Tibial artery (tissue), 4 donors: ENCODE measurements around the gene PIGU.

Experiments used
- DNase-seq, 2 donors: peaks; one replicate each; pipeline ENCODE4 v3.0.0-alpha.2; 2019
- H3K27ac ChIP-seq, 2 donors: fragments of 200-600 bp; sonication (generic) in 1 of 2; 1 replicate in 1 of 2; 2 replicates in 1 of 2; pipeline ENCODE4 v1.5.1; 2018 to 2019; ENCODE audit warnings: mild to moderate bottlenecking in 1 of 2
- H3K27me3 ChIP-seq, 2 donors: fragments of 200-600 bp; sonication (generic) in 1 of 2; one replicate each; pipeline versions ENCODE4 v1.5.1 to v1.6.0; 2016 to 2019
- H3K36me3 ChIP-seq, 3 donors: fragments of 200-600 bp; sonication (generic) in 2 of 3; one replicate each; pipeline ENCODE4 v1.5.1; 2016 to 2019; ENCODE audit warnings: mild to moderate bottlenecking in 2 of 3
- H3K4me1 ChIP-seq, 4 donors: fragments of 200-600 bp; sonication (generic) in 2 of 4; 1 replicate in 3 of 4; 2 replicates in 1 of 4; pipeline ENCODE4 v1.5.1; 2016 to 2019
- H3K4me3 ChIP-seq, 2 donors: fragments of 200-600 bp; sonication (generic) in 1 of 2; 1 replicate in 1 of 2; 2 replicates in 1 of 2; pipeline ENCODE4 v1.5.1; 2018 to 2019; ENCODE audit warnings: mild to moderate bottlenecking in 2 of 2
- H3K9me3 ChIP-seq, 3 donors: fragments of 200-600 bp; sonication (generic) in 1 of 3; one replicate each; pipeline ENCODE4 v1.5.1; 2016 to 2019
- intact Hi-C: fragments of 100-400 bp; cut with DNase I; formaldehyde crosslinking; loops from one replicate; pipeline ENCODE4 v1.15.0; 2023; ENCODE audit warnings: low total_unique reads
- TF ChIP-seq, protein P1 (sequence below), 2 experiments: fragments of 200-600 bp in 1 of 2; fragments of 450-650 bp in 1 of 2; IDR thresholded peaks; one replicate each; pipeline ENCODE4 v1.5.1; 2017 to 2019; ENCODE audit warnings: antibody characterized with exemption in 2 of 2, mild to moderate bottlenecking in 1 of 2, moderate library complexity in 1 of 2

The PIGU gene

DNA sequence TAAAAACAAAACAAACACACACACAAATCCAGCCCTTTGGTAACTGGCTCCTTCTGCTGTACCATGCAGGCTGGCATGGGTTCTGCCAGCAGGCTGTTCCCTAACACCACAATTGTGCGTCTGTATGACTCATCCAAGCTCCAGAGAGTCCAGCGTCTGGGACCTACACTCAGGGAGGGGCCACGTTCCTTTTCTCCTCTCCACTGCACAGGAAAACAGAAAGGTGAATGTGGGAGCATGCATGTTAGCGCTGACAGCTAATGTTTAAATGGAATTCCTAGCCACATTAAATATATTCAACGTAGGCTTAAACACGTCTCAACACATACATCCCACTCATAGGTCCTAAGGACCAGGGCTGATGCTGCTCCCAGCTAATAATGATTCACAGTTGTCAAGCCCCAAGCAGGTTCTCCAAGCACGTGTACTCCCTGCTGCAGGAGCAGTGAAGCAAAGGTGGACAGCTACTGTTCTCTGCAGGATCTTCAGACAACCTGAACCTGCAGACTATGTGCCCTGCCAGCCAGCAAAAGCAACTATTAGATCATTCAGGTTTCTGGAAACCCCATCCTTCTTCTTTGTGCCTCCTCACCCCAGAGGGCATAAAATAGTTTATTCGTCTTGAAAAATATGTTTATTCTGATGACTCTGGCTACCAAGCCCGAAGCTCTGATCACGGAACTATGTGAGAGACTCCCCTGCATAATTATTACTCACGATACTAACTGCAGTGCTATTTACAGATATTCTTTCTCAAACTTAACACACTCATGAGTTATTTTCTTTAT lies 97.5 kb downstream of the PIGU start:
- TF ChIP-seq, protein P1, sequence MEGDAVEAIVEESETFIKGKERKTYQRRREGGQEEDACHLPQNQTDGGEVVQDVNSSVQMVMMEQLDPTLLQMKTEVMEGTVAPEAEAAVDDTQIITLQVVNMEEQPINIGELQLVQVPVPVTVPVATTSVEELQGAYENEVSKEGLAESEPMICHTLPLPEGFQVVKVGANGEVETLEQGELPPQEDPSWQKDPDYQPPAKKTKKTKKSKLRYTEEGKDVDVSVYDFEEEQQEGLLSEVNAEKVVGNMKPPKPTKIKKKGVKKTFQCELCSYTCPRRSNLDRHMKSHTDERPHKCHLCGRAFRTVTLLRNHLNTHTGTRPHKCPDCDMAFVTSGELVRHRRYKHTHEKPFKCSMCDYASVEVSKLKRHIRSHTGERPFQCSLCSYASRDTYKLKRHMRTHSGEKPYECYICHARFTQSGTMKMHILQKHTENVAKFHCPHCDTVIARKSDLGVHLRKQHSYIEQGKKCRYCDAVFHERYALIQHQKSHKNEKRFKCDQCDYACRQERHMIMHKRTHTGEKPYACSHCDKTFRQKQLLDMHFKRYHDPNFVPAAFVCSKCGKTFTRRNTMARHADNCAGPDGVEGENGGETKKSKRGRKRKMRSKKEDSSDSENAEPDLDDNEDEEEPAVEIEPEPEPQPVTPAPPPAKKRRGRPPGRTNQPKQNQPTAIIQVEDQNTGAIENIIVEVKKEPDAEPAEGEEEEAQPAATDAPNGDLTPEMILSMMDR (IDR thresholded peaks at IDR 0.05): peak; percentile 60 to 67
- Histone ChIP-seq H3K4me3 (no peak overlapping the region), H3K9me3 (no peaks in the 10 kb centered on the region), H3K27ac (no peak overlapping the region), H3K27me3 (no peaks in the 10 kb centered on the region), H3K4me1 (peaks cover 0 to 19% (median 6%) of the 10 kb centered on the region in 4 donors), H3K36me3 (peaks cover 4 to 40% (median 12%) of the 10 kb centered on the region in 3 donors)
- DNase-seq: peak; percentile 55 to 77
- intact Hi-C loops: loop anchor here (5.0 kb wide), 2 partner anchors 128 to 193 kb away; no protein-coding TSS in a partner anchor

DNA sequence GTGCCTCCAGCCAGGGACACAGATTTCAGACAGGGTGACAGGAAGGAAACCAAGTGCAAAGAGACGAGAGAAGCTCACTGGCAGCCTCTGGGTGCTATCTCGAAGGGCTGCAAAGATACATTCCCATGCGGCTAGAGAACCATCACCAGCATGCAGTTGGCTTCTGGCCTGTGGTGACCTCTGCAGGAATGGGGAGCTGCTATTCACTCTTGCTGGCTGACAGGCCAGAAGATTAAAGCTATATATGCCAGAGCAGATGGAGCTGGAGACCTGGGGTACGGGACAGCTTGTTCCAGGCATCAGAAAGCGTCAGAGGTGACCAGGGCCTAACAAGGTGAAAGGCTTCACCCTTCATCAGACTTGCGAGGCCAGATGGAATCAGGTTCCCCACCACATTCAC lies 98.4 kb downstream of the PIGU start:
- no peak for DNase-seq
- H3K4me3 ChIP-seq: no peak overlapping the region
- H3K27ac ChIP-seq: no peak overlapping the region
- intact Hi-C loops: loop anchor here (5.0 kb wide), 2 partner anchors 129 to 194 kb away; no protein-coding TSS in a partner anchor
- H3K27me3 ChIP-seq: no peaks in the 10 kb centered on the region
- no peaks in the 10 kb centered on the region for H3K9me3 ChIP-seq
- TF ChIP-seq, protein P1 (IDR thresholded peaks at IDR 0.05): no peak
- peaks cover 4 to 41% (median 16%) of the 10 kb centered on the region in 3 donors for H3K36me3 ChIP-seq
- H3K4me1 ChIP-seq: peaks cover 0 to 19% (median 6%) of the 10 kb centered on the region in 4 donors

DNA sequence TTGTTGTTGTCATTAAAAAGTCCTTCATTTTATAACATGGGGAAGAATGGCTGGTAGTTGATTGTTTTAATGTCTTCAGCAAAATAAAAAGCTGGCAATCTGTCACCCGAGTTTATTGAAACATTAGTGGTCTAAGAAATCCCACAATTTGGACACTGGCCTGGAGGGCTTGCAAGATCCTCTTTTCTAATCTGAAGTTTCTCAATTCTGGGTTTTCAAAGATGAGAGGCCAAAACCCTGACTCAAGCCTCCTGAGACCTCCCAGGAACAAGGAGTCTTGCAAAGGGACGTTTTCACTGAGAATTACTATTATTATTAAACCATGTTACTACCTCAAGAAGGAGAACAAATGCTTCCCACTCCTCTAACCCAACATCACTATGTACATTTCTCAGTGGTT lies 98.9 kb downstream of the PIGU start:
- Histone ChIP-seq H3K4me3 (no peak overlapping the region), H3K27ac (no peak overlapping the region), H3K9me3 (no peaks in the 10 kb centered on the region), H3K27me3 (no peaks in the 10 kb centered on the region), H3K4me1 (peaks cover 0 to 19% (median 6%) of the 10 kb centered on the region in 4 donors), H3K36me3 (peaks cover 4 to 41% (median 21%) of the 10 kb centered on the region in 3 donors)
- intact Hi-C loops: loop anchor here (5.0 kb wide), 2 partner anchors 129 to 194 kb away; no protein-coding TSS in a partner anchor
- peak in 1 of 2 donors; percentile 42 for DNase-seq
- TF ChIP-seq, protein P1 (IDR thresholded peaks at IDR 0.05): no peak

- intact Hi-C loops: loop anchor here (5.0 kb wide), 2 partner anchors 130 to 195 kb away; no protein-coding TSS in a partner anchor
- H3K27me3 ChIP-seq: no peaks in the 10 kb centered on the region
Measured at GRCh38 chr20:34577061-34577460, 99.8 kb downstream of the PIGU start.

DNA sequence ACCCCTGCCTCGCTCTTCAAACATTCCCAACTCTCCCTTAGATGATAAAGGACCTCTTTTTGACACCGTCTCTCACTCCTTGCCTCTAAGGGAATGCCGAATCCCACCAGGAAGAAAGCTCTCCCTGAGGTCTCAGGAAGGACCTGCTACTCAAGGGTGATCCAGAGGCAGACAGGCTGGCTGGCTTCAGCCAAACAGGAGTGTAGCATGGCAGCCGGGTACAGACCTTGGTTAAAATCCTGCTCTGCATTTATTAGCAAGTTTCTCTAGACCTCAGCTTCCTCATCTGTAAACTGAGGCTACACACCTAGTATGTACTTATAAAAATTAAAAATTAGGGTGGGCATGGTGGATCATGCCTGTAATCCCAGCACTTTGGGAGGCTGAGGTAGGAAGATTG lies 101.1 kb downstream of the PIGU start:
- H3K27me3 ChIP-seq: no peaks in the 10 kb centered on the region
- no peak overlapping the region for H3K4me3 ChIP-seq
- H3K27ac ChIP-seq: no peak overlapping the region
- no peaks in the 10 kb centered on the region for H3K4me1 ChIP-seq
- H3K9me3 ChIP-seq: no peaks in the 10 kb centered on the region
- peaks cover 7 to 44% (median 29%) of the 10 kb centered on the region in 3 donors for H3K36me3 ChIP-seq
- DNase-seq: no peak
- intact Hi-C loops: loop anchor here (5.0 kb wide), 2 partner anchors 132 to 197 kb away; no protein-coding TSS in a partner anchor
- TF ChIP-seq, protein P1 (IDR thresholded peaks at IDR 0.05): no peak

More at GRCh38 chr20:34577061-34577460, 99.8 kb downstream of the PIGU start:
- no peak overlapping the region for H3K4me3 ChIP-seq
- peaks cover 0 to 9% (median 4%) of the 10 kb centered on the region in 4 donors for H3K4me1 ChIP-seq
- H3K36me3 ChIP-seq: peaks cover 4 to 48% (median 22%) of the 10 kb centered on the region in 3 donors
- H3K9me3 ChIP-seq: no peaks in the 10 kb centered on the region
- H3K27ac ChIP-seq: no peak overlapping the region
- TF ChIP-seq, protein P1 (IDR thresholded peaks at IDR 0.05): no peak
- no peak for DNase-seq
